Stimulated activated CD8-positive, alpha-beta memory T cell treated with anti-CD3 and anti-CD28 coated beads, Interleukin-4, amount 100 ng/mL, for 24 hours (primary cell): ENCODE results near the gene KIF26B.

Experiments used
- DNase-seq: peaks from one replicate; pipeline ENCODE4 v3.0.0-alpha.2; 2020; ENCODE audit warnings: low read depth

KIF26B gene

GRCh38 chr1:245209658-245210435 lies 55.1 kb downstream of the KIF26B start:
- DNase-seq, result no peak

GRCh38 chr1:245211035-245211749 lies 56.4 kb downstream of the KIF26B start:
- DNase-seq, result no peak

GRCh38 chr1:245211761-245212160 lies 57.0 kb downstream of the KIF26B start:
- no peak for DNase-seq

GRCh38 chr1:245212221-245212710 lies 57.5 kb downstream of the KIF26B start:
- DNase-seq, result no peak

GRCh38 chr1:245213066-245213831 lies 58.5 kb downstream of the KIF26B start:
- DNase-seq, result no peak

- DNase-seq, result no peak
These were observed 60.3 kb downstream of the KIF26B start for GRCh38 chr1:245215071-245215470.

GRCh38 chr1:245216366-245217115 lies 61.8 kb downstream of the KIF26B start:
- DNase-seq, result no peak

GRCh38 chr1:245217853-245218608 lies 63.2 kb downstream of the KIF26B start:
- DNase-seq, result no peak

- DNase-seq, result no peak
These were observed 65.7 kb downstream of the KIF26B start for GRCh38 chr1:245220381-245220985.

GRCh38 chr1:245221805-245222204 lies 67.0 kb downstream of the KIF26B start:
- DNase-seq, result no peak

- DNase-seq, result no peak
These were observed 68.3 kb downstream of the KIF26B start for GRCh38 chr1:245222931-245223595.

- no peak for DNase-seq
These were observed 70.8 kb downstream of the KIF26B start for GRCh38 chr1:245225322-245226202.

GRCh38 chr1:245226203-245226499 lies 71.4 kb downstream of the KIF26B start:
- no peak for DNase-seq

- DNase-seq, result no peak
These were observed 74.3 kb downstream of the KIF26B start for GRCh38 chr1:245229051-245229450.

- DNase-seq, result no peak
These were observed 78.1 kb downstream of the KIF26B start for GRCh38 chr1:245232931-245233330.

GRCh38 chr1:245234217-245235081 lies 79.7 kb downstream of the KIF26B start:
- DNase-seq, result no peak

GRCh38 chr1:245235156-245235555 lies 80.4 kb downstream of the KIF26B start:
- DNase-seq, result no peak

- DNase-seq, result no peak
These were observed 85.9 kb downstream of the KIF26B start for GRCh38 chr1:245240648-245241165.
